ENCODE data around the gene IQCH.

IQCH gene

DNA sequence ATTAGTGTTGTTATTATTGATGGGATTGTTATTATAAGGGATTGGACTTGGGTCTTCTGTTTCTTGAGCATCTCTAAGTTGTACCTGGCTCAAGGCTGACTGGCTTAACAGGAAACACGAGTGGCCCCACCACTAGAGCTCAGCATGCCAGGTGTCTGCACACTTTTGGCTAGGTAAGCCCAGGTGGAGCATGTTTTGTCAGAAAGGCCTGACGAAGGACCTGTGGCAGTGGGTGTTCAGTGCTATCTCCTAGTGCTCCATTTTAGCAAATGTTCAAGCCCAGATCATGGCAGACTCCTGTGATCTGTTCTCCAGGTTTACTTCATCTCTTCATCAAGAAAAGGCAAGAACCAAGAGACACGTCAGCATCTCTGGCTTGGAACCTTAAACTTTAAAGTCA is 291.3 kb downstream of the IQCH start:
- no peak for DNase-seq

DNA sequence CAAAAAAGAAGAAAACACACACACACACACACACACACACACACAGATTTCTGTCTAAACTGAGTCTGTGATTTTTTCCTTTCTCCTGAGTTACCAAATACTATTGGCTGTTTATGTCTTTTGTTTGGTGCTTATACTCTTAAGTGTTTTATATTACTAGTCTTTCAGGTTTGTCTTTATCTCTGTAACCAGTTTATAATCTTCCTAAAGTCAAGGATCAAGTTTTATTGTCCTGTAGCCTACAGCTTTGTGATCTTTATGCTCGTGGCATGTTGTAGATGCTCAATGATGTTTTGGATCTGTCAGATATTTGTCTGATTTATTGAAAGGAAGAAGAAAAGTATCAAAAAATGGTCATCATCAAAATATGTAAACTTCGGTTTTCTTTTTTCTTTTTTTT is 292.5 kb downstream of the IQCH start:
- DNase-seq: no peak

DNA sequence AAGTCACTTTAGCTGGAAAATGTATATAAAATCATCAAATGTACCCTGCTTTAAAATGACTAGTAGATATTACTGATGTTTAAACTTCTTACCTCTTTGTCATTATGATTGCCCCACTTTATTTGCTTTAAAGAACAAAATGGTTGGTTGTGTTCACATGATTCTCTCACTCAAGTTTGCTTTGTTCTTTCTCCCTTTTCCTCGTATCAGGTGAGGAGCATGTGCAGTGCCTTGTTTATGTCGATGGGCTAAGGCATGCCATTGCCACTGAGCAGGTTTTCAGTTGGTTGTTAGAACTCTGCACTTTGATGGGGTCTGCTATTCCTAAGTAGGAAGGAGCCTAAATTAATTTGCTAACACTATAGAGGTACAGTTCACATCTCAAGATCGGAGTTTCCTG is 293.2 kb downstream of the IQCH start:
- no peak for DNase-seq

DNA sequence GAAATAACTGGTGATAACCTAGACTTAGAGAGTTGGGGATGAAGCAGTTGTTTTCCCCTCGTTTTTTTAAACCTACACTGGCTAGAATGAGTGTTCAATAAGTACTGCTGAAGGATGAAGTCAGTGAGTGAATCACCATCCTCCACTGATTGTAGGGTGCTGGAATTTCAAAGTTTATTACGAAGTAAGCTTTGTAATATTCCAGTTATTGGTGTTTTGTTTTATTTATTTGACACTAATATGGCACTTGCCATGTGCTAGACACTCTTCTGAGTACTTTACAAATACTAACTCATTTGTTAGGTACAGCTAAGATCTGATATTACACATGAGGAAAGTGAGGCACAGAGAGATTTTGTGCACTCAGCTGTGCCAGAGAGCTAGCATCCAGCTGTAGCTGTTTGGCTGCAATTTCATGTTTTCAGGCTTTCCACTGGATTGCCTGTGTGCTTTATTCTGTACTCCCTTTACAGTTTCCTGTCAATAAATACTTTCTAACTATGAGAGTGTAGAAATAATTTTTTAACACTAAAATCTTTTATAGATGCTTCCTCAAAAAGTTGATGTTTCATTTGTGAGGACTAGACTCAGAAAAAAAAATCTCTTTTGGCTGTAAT is 293.8 kb downstream of the IQCH start:
- DNase-seq: no peak

DNA sequence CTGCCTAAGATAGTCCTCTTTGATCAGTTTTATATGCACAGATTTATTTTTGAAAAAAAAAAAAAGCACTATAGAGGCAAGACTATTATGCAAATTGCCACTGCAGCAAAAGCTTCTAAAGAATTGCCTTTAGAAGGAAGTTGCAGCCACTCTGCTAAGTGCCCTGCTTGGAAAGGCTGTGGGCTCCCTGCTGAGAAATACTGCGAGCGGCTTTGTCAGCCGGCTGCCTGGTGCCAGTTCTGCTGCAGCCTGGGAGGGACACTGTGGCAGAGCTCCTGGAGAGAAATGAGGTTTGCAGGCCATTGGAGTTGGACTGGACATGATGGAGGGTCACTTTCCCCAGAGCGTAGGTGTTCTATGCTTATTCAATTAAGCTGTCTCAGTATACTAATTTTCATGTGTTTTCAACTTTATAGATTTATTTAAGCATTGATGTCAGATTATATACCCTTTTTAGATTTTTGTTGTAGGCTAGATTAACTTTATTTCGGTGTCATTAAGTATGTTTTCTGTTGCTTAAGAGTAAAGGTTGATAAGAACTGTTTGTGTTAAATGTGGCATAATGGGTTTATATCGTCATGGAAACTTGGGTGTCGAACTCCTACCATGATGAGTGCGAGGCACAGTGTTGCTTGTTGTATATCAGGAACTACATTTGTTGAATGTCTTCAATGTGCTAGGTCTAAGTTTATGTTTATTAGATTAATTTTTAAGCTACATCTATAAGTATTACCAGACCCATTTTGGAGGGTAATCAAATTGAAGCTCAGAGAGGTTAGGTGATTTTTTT is 294.5 kb downstream of the IQCH start:
- no peak for DNase-seq

DNA sequence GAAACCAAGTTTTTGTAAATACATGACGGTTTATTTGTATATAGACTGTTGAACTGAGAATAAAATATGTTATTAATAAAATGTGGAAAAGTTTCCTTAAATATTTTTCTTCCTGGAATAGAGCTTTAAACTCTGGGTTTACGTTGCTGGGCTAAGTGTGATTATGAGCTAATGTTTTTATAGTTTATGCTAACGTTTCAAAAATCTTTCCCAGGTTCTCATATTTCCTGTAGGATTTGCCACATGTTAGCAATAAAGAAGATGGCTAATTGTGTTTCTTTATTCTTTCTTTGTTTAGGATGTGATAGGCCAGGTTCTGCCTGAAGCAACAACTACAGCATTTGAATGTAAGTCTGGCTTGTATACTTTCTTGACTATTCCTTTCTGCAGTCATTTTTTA is 295.1 kb downstream of the IQCH start:
- DNase-seq: no peak

DNA sequence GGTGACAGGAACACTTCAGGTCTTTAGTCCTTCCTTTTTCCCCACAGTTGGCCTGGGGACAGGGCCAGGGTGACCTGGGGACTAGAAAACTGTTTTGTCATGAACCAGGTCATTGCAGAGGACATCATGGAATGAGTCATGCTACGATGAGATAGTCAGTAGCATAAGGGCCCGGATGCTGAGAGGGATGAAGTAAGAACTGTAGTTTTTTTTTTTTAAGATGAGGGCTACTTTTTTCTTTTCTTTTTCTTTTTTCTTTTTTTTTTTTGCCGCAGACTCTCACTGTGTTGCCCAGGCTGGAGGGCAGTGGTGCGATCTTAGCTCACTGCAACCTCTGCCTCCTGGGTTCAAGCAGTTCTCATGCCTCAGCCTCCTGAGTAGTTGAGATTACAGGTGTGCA is 295.9 kb downstream of the IQCH start:
- DNase-seq: peak; percentile 22

DNA sequence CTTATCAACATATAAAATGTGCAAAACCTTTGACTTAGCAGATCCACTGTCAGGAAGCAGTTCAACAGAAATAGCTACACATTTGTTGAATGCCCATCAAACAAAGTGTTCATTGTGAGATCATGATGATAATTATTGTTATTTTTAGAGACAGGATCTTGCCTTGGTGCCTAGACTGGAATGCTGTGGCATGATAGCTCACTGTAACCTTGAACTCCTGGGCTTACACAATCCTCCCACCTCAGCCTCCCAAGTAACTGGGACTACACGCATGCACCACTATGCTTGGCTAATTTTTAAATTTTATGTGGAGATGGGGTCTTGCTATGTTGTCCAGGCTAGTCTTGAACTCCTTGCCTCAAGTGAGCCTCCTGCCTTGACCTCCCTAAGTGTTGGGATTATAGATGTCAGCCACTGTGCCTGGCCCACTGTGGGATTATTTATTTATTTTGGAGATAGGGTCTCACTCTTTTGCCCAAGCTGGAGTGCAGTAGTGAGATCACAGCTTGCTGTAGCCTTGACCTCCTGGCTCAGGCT is 296.7 kb downstream of the IQCH start:
- no peak for DNase-seq
